ENCODE results near the gene MOCS3.

Gene MOCS3

GRCh38 chr20:51012357-51012756 is 53.7 kb downstream of the MOCS3 start:
- DNase-seq (ENCODE audit: low read depth, low spot score) = no peak
